Peyer's patch (tissue), 4 donors: ENCODE data around the gene OR5K2.

Experiments used
- POLR2A ChIP-seq, 2 donors: fragments of 450-650 bp; IDR thresholded peaks; one replicate each; pipeline ENCODE4 v1.5.1; 2017; ENCODE audit warnings: antibody characterized with exemption in 2 of 2, mild to moderate bottlenecking in 2 of 2, moderate library complexity in 2 of 2
- TF ChIP-seq, protein P1 (sequence below), 6 experiments: fragments of 450-650 bp in 4 of 6; fragments of 200-600 bp in 2 of 6; sonication (generic) in 1 of 6; IDR thresholded peaks; one replicate each; pipeline ENCODE4 v1.5.1; 2017 to 2019; ENCODE audit warnings: antibody characterized with exemption in 6 of 6, mild to moderate bottlenecking in 3 of 6, moderate library complexity in 1 of 6

DNA sequence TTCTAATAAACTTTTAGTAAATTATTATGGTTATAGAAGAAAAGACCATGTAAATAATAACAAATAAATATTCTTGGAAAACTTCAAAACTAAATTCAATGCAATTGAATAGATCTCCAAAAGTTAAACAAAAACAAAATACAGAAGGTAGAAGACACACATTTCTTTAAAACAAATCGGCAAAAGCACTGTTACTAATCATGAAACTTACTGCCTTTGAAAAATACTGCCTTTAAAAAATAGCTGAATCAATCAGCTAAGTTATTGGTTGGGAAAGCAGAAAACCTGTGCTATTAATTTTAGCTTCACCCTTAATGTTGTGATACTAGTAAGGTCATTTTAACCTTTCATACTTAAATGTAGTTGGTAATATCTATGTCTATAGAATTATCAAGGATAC lies 37.3 kb downstream of the OR5K2 start:
- TF ChIP-seq, protein P1, sequence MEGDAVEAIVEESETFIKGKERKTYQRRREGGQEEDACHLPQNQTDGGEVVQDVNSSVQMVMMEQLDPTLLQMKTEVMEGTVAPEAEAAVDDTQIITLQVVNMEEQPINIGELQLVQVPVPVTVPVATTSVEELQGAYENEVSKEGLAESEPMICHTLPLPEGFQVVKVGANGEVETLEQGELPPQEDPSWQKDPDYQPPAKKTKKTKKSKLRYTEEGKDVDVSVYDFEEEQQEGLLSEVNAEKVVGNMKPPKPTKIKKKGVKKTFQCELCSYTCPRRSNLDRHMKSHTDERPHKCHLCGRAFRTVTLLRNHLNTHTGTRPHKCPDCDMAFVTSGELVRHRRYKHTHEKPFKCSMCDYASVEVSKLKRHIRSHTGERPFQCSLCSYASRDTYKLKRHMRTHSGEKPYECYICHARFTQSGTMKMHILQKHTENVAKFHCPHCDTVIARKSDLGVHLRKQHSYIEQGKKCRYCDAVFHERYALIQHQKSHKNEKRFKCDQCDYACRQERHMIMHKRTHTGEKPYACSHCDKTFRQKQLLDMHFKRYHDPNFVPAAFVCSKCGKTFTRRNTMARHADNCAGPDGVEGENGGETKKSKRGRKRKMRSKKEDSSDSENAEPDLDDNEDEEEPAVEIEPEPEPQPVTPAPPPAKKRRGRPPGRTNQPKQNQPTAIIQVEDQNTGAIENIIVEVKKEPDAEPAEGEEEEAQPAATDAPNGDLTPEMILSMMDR (IDR thresholded peaks at IDR 0.05) = no peak
- no peak for TF ChIP-seq POLR2A (IDR thresholded peaks at IDR 0.05)
